Liver (tissue), 9 donors: ENCODE results near the gene PARP14. TPM values are rescaled to one million over a fixed set of nuclear protein-coding genes. Genes with fewer than 3 reads are reported as not detected.

ENCODE experiments used
- DNase-seq: peaks from one replicate; pipeline ENCODE4 v3.0.0-alpha.2; 2017; ENCODE audit warnings: low spot score
- H3K27ac ChIP-seq, 2 donors: one replicate each; pipeline ENCODE4 v1.7.0; 2013; ENCODE audit warnings: inconsistent platforms in 2 of 2, low read length in 2 of 2, control low read depth in 1 of 2, low read depth in 1 of 2, mild to moderate bottlenecking in 1 of 2
- H3K27me3 ChIP-seq, 4 donors: one replicate each; pipeline versions ENCODE4 v1.6.1 to v1.7.0; 2013; ENCODE audit warnings: low read length in 3 of 4, inconsistent platforms in 1 of 4, mild to moderate bottlenecking in 1 of 4, moderate library complexity in 1 of 4; ENCODE audit not compliant: control insufficient read depth in 4 of 4, insufficient read depth in 4 of 4
- H3K36me3 ChIP-seq, 4 donors: one replicate each; pipeline versions ENCODE4 v1.6.1 to v1.7.0; 2013; ENCODE audit warnings: low read length in 3 of 4, mild to moderate bottlenecking in 3 of 4, low read depth in 1 of 4, moderate library complexity in 1 of 4; ENCODE audit not compliant: control insufficient read depth in 4 of 4, insufficient read depth in 3 of 4
- H3K4me1 ChIP-seq, 4 donors: one replicate each; pipeline versions ENCODE4 v1.6.1 to v1.7.0; 2013; ENCODE audit warnings: low read length in 3 of 4, mild to moderate bottlenecking in 3 of 4, moderate library complexity in 1 of 4; ENCODE audit not compliant: control insufficient read depth in 4 of 4, insufficient read depth in 4 of 4
- H3K4me3 ChIP-seq, 3 donors: one replicate each; pipeline versions ENCODE4 v1.6.1 to v1.7.0; 2013; ENCODE audit warnings: low read length in 3 of 3, control low read depth in 1 of 3, low read depth in 1 of 3, mild to moderate bottlenecking in 1 of 3
- H3K9ac ChIP-seq, 2 donors: one replicate each; pipeline ENCODE4 v1.7.0; 2013; ENCODE audit warnings: low read length in 2 of 2, mild to moderate bottlenecking in 2 of 2, moderate library complexity in 2 of 2, control low read depth in 1 of 2, low read depth in 1 of 2
- H3K9me3 ChIP-seq, 4 donors: one replicate each; pipeline versions ENCODE4 v1.6.1 to v1.7.0; 2013; ENCODE audit warnings: low read length in 3 of 4; ENCODE audit not compliant: control insufficient read depth in 4 of 4
- EGR1 ChIP-seq, 2 donors: IDR thresholded peaks; 2 replicates each; pipeline ENCODE4 v1.6.1; 2016 to 2018; ENCODE audit warnings: antibody characterized with exemption in 2 of 2, low read depth in 2 of 2
- FOXA1 ChIP-seq: IDR thresholded peaks from 2 replicates; pipeline ENCODE4 v1.6.1; 2016; ENCODE audit warnings: antibody characterized with exemption
- FOXA2 ChIP-seq: IDR thresholded peaks from 2 replicates; pipeline ENCODE4 v1.6.1; 2016; ENCODE audit warnings: antibody characterized with exemption
- GABPA ChIP-seq, 2 donors: IDR thresholded peaks in 1 of 2; conservative IDR thresholded peaks in 1 of 2; 2 replicates each; pipeline ENCODE4 v1.6.1; 2016; ENCODE audit warnings: antibody characterized with exemption in 2 of 2, mild to moderate bottlenecking in 1 of 2, moderate library complexity in 1 of 2
- HNF4G ChIP-seq: IDR thresholded peaks from 2 replicates; pipeline ENCODE4 v1.6.1; 2016; ENCODE audit warnings: antibody characterized with exemption
- NR2F2 ChIP-seq: IDR thresholded peaks from 2 replicates; pipeline ENCODE4 v1.6.1; 2016; ENCODE audit warnings: antibody characterized with exemption
- RAD21 ChIP-seq, 2 donors: IDR thresholded peaks; 2 replicates each; pipeline ENCODE4 v1.6.1; 2016; ENCODE audit warnings: antibody characterized with exemption in 2 of 2, mild to moderate bottlenecking in 2 of 2
- REST ChIP-seq: IDR thresholded peaks from 2 replicates; pipeline ENCODE4 v1.6.1; 2016; ENCODE audit warnings: antibody characterized with exemption, mild to moderate bottlenecking
- RXRA ChIP-seq, 2 donors: IDR thresholded peaks; 2 replicates each; pipeline ENCODE4 v1.6.1; 2017 to 2018; ENCODE audit warnings: antibody characterized with exemption in 2 of 2, mild to moderate bottlenecking in 1 of 2
- SP1 ChIP-seq: IDR thresholded peaks from 2 replicates; pipeline ENCODE4 v1.6.1; 2018; ENCODE audit warnings: antibody characterized with exemption, mild to moderate bottlenecking
- TAF1 ChIP-seq: conservative IDR thresholded peaks from 2 replicates; pipeline ENCODE4 v1.6.1; 2016; ENCODE audit warnings: antibody characterized with exemption, mild to moderate bottlenecking
- YY1 ChIP-seq: IDR thresholded peaks from 2 replicates; pipeline ENCODE4 v1.6.1; 2016; ENCODE audit warnings: antibody characterized with exemption, mild to moderate bottlenecking
- ZBTB33 ChIP-seq: IDR thresholded peaks from 2 replicates; pipeline ENCODE4 v1.6.1; 2016; ENCODE audit warnings: antibody characterized with exemption
- WGBS: extraction: QIAGEN DNeasy Blood & Tissue Kit; methylation state at CpG from one replicate; pipeline ENCODE4 v1.1.7; 2013; 5-methylcytosine and 5-hydroxymethylcytosine counted together
- polyA plus RNA-seq, 2 donors: library from polyadenylated mRNA; stranded (reverse) in 1 of 2; unstranded in 1 of 2; fragments of 200-250 nt in 1 of 2; fragments of >200 nt in 1 of 2; fragmentation: Nextera tagmentation in 1 of 2; extraction: Ambion mirVana in 1 of 2; gene quantifications; one replicate each; pipeline versions ENCODE4 v1.2.1 to v1.2.3, GENCODE V29; 2013 to 2015
- total RNA-seq, 2 donors: library from RNA; depleted of rRNA; stranded (reverse); fragments of >200 nt; gene quantifications; one replicate each; pipeline ENCODE4 v1.2.3, GENCODE V29; 2014
- TF ChIP-seq, protein P1 (sequence below): IDR thresholded peaks from 2 replicates; pipeline ENCODE4 v1.6.1; 2016; ENCODE audit warnings: antibody characterized with exemption
- TF ChIP-seq, protein P2 (sequence below): IDR thresholded peaks from 2 replicates; pipeline ENCODE4 v1.6.1; 2016; ENCODE audit warnings: antibody characterized with exemption
- TF ChIP-seq, protein P3 (sequence below): fragments of 150-350 bp; IDR thresholded peaks from 2 replicates; pipeline ENCODE4 v1.5.1; 2017; ENCODE audit warnings: improper control_type of control experiment, low read depth, low read length; ENCODE audit not compliant: missing input control
- donor health status: healthy.
- donor health status: healthy.
- donor health status: healthy.
- donor health status: healthy.
- donor health status: healthy.

The PARP14 gene
- total and polyA plus RNA-seq, 4 donors = 13.1 to 79.7 (median 23.4) TPM

- H3K9ac ChIP-seq = no peak overlapping the region
- 86% methylated on average over 2 of the region's 2 CpGs for WGBS
These were observed 18.1 kb upstream of the PARP14 start for GRCh38 chr3:122662505-122662904.

More at GRCh38 chr3:122662505-122662904, 18.1 kb upstream of the PARP14 start:
- H3K4me1 ChIP-seq = peaks cover 0 to 2% (median 0%) of the 10 kb centered on the region in 4 donors
- H3K9me3 ChIP-seq = peaks cover 0 to 10% (median 7%) of the 10 kb centered on the region in 4 donors
- H3K27me3 ChIP-seq = no peaks in the 10 kb centered on the region
- H3K27ac ChIP-seq = no peak overlapping the region
- no peak for DNase-seq
- H3K4me3 ChIP-seq = no peak overlapping the region
- TF ChIP-seq EGR1 (IDR thresholded peaks at IDR 0.05; ENCODE audit: low read depth in 2 of 2) = no peak
- TF ChIP-seq NR2F2 = no peak
- no peak for TF ChIP-seq FOXA2
- TF ChIP-seq, protein P1, sequence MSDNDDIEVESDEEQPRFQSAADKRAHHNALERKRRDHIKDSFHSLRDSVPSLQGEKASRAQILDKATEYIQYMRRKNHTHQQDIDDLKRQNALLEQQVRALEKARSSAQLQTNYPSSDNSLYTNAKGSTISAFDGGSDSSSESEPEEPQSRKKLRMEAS = no peak
- no peak for TF ChIP-seq TAF1
- TF ChIP-seq SP1 = no peak
- TF ChIP-seq ZBTB33 = no peak
- TF ChIP-seq GABPA (IDR thresholded peaks at IDR 0.05 in 1 of 2, conservative IDR thresholded peaks at IDR 0.05 in 1 of 2) = no peak
- no peak for TF ChIP-seq RAD21 (IDR thresholded peaks at IDR 0.05)
- no peak for TF ChIP-seq RXRA (IDR thresholded peaks at IDR 0.05)
- no peak for TF ChIP-seq YY1
- no peak for TF ChIP-seq REST
- TF ChIP-seq, protein P2, sequence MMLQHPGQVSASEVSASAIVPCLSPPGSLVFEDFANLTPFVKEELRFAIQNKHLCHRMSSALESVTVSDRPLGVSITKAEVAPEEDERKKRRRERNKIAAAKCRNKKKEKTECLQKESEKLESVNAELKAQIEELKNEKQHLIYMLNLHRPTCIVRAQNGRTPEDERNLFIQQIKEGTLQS = no peak
- TF ChIP-seq, protein P3, sequence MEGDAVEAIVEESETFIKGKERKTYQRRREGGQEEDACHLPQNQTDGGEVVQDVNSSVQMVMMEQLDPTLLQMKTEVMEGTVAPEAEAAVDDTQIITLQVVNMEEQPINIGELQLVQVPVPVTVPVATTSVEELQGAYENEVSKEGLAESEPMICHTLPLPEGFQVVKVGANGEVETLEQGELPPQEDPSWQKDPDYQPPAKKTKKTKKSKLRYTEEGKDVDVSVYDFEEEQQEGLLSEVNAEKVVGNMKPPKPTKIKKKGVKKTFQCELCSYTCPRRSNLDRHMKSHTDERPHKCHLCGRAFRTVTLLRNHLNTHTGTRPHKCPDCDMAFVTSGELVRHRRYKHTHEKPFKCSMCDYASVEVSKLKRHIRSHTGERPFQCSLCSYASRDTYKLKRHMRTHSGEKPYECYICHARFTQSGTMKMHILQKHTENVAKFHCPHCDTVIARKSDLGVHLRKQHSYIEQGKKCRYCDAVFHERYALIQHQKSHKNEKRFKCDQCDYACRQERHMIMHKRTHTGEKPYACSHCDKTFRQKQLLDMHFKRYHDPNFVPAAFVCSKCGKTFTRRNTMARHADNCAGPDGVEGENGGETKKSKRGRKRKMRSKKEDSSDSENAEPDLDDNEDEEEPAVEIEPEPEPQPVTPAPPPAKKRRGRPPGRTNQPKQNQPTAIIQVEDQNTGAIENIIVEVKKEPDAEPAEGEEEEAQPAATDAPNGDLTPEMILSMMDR = no peak
- no peak for TF ChIP-seq HNF4G
- no peak for TF ChIP-seq FOXA1
- no peaks in the 10 kb centered on the region for H3K36me3 ChIP-seq
